Thymus (tissue), 11 donors: Measurements from ENCODE around the gene FGF8. TPM values are rescaled to one million over a fixed set of nuclear protein-coding genes. Genes with fewer than 3 reads are reported as not detected.
"Not testable (repeated sequence)": the region's sequence is repeated elsewhere in the genome, so short reads cannot be mapped to it uniquely, and the experiment has no call there.

Experiments used
- DNase-seq, 9 donors: peaks; one replicate each; pipeline ENCODE4 v3.0.0-alpha.2; 2013; ENCODE audit warnings: low spot score in 9 of 9, low read depth in 6 of 9, missing footprints in 1 of 9
- H3K27ac ChIP-seq, 2 donors: one replicate each; pipeline ENCODE4 v1.5.1; 2013; ENCODE audit warnings: control low read depth in 1 of 2, low read depth in 1 of 2, low read length in 1 of 2, mild to moderate bottlenecking in 1 of 2, moderate library complexity in 1 of 2
- H3K27me3 ChIP-seq, 2 donors: one replicate each; pipeline ENCODE4 v1.5.1; 2013; ENCODE audit warnings: low read length in 1 of 2; ENCODE audit not compliant: control insufficient read depth in 2 of 2, insufficient read depth in 1 of 2
- H3K36me3 ChIP-seq, 2 donors: one replicate each; pipeline ENCODE4 v1.5.1; 2013; ENCODE audit warnings: low read length in 1 of 2, mild to moderate bottlenecking in 1 of 2, moderate library complexity in 1 of 2; ENCODE audit not compliant: control insufficient read depth in 2 of 2, insufficient read depth in 2 of 2
- H3K4me1 ChIP-seq, 2 donors: one replicate each; pipeline ENCODE4 v1.5.1; 2013; ENCODE audit warnings: low read length in 2 of 2; ENCODE audit not compliant: control insufficient read depth in 2 of 2, insufficient read depth in 2 of 2
- H3K4me3 ChIP-seq, 2 donors: one replicate each; pipeline ENCODE4 v1.5.1; 2013; ENCODE audit warnings: low read length in 2 of 2, control low read depth in 1 of 2, mild to moderate bottlenecking in 1 of 2
- H3K9me3 ChIP-seq, 2 donors: one replicate each; pipeline ENCODE4 v1.5.1; 2013; ENCODE audit warnings: low read length in 1 of 2, mild to moderate bottlenecking in 1 of 2; ENCODE audit not compliant: control insufficient read depth in 2 of 2, insufficient read depth in 1 of 2
- WGBS: extraction: QIAGEN DNeasy Blood & Tissue Kit; methylation state at CpG from one replicate; pipeline ENCODE4 v1.1.7; 2013; 5-methylcytosine and 5-hydroxymethylcytosine counted together
- polyA plus RNA-seq: library from polyadenylated mRNA; stranded (reverse); fragments of 200-250 nt; gene quantifications from one replicate; pipeline ENCODE4 v1.2.3, GENCODE V29; 2013
- total RNA-seq: library from RNA; stranded (reverse); fragments of 120-200 nt; gene quantifications from one replicate; pipeline ENCODE4 v1.2.4, GENCODE V29; 2013
- donor health status: healthy.

The FGF8 gene
- total and polyA plus RNA-seq, 2 donors: 0.14 TPM; not detected in 1

DNA sequence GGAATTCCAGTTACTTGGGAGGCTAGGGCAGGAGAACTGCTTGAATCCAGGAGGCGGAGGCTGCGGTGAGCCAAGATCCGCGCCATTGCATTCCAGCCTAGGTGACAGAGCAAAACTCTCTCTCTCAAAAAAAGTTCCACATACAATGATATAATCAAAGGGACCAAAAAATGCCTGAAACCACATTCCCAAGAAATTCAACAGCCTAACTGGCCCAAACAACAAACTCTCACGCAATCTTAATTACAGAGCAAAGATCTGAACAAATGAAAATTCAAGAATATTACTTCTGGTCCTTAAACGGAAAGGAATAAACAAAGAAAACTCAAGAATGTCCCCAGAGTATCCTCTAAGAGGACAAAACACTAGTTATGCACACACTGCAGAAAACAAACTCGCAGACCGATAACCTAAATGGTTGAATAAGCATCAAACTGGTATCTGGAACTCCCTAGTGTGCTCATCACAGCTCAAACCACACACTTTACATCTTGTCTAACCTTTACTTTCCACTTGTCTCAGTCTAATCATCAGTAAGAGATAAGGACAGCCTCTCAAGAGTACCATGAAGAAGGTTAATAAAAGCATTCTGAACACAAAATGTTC is 38.7 kb upstream of the FGF8 start:
- DNase-seq: peak in 1 of 9 donors; percentile 24
- Histone ChIP-seq H3K4me3 (peak overlapping the region; percentile 98 to 100), H3K27me3 (no peaks in the 10 kb centered on the region), H3K36me3 (peaks cover 27 to 35% of the 10 kb centered on the region in 2 donors), H3K4me1 (peaks cover 23 to 29% of the 10 kb centered on the region in 2 donors), H3K9me3 (no peaks in the 10 kb centered on the region), H3K27ac (no peak overlapping the region)
- 92% methylated on average over 8 of the region's 8 CpGs for WGBS

GRCh38 chr10:101812606-101813005 is 36.7 kb upstream of the FGF8 start:
- Histone ChIP-seq H3K4me1 (peaks cover 16 to 19% of the 10 kb centered on the region in 2 donors), H3K27me3 (no peaks in the 10 kb centered on the region), H3K27ac (no peak overlapping the region), H3K36me3 (peaks cover 32 to 52% of the 10 kb centered on the region in 2 donors), H3K4me3 (no peak overlapping the region), H3K9me3 (no peaks in the 10 kb centered on the region)
- WGBS: 94% methylated on average over 4 of the region's 4 CpGs
- DNase-seq: no peak

GRCh38 chr10:101807158-101807557 is 31.2 kb upstream of the FGF8 start:
- Histone ChIP-seq H3K27ac (no peak overlapping the region), H3K4me3 (no peak overlapping the region), H3K36me3 (peaks cover 44 to 90% of the 10 kb centered on the region in 2 donors), H3K4me1 (no peaks in the 10 kb centered on the region), H3K27me3 (no peaks in the 10 kb centered on the region), H3K9me3 (no peaks in the 10 kb centered on the region)
- WGBS: 91% methylated on average over 1 of the region's 1 CpG
- DNase-seq: no peak

DNA sequence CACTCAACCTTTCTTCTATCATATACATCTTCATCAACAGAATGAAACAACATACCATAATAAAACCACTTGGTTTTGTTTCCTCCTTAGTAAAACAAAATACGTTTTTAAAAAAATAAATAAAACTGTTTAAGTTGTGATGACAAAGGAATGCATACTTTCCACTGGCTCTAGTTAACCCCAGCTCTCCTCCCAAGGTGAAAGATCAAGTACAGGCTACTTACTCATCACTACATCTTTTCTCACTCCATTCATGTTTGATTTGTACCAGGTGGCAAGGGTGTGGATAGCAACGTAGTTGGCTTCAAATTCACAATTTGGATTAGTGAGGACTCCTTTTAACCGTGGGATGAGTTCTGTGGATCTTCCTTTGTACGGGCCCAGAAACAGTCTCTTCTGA is 27.6 kb upstream of the FGF8 start:
- Histone ChIP-seq H3K9me3 (no peaks in the 10 kb centered on the region), H3K4me1 (no peaks in the 10 kb centered on the region)
- 97% methylated on average over 4 of the region's 4 CpGs for WGBS

DNA sequence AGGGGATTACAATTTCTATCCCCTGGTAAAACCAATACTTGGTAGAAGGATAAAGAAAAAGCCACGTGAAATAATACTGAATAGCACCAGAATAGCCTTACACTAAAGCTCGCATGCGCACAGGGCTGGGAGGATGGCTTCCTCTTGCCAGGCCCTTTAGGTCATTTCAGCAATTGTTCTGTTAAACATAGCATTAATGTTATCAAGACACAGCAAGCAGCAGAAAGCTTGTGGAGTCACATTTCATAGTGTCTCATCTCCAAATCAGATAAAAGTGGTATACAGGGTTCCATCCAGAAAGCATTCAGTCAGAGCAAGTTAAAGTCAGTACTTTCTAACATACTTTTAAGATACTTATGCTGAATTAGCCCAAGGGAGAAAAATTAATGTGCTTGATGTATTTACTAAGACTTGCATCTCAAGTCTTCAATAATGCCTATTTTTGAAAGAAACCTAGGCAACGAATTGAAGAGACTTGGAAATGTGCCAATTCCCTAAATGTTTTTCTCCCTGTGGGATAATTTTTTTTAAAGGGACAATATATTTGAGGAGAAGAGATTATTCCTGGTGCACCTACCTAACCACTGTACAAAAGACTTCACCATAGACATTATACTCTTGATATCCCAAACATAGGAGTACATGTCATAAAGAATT is 21.6 kb upstream of the FGF8 start:
- no peak for DNase-seq
- no peaks in the 10 kb centered on the region for H3K9me3 ChIP-seq

More for the DNA sequence above, 27.6 kb upstream of the FGF8 start:
- Histone ChIP-seq H3K27me3 (no peaks in the 10 kb centered on the region), H3K4me3 (no peak overlapping the region), H3K27ac (no peak overlapping the region), H3K36me3 (peaks cover 60 to 93% of the 10 kb centered on the region in 2 donors)
- DNase-seq: no peak

GRCh38 chr10:101793526-101793925 is 17.6 kb upstream of the FGF8 start:
- Histone ChIP-seq H3K4me3 (no peak overlapping the region), H3K27me3 (no peaks in the 10 kb centered on the region), H3K27ac (no peak overlapping the region), H3K9me3 (no peaks in the 10 kb centered on the region), H3K36me3 (peaks cover 42 to 91% of the 10 kb centered on the region in 2 donors), H3K4me1 (no peaks in the 10 kb centered on the region)
- no peak for DNase-seq
- WGBS: 98% methylated on average over 12 of the region's 12 CpGs

More for the DNA sequence above, 21.6 kb upstream of the FGF8 start:
- 93% methylated on average over 4 of the region's 4 CpGs for WGBS
- Histone ChIP-seq H3K27me3 (no peaks in the 10 kb centered on the region), H3K36me3 (peaks cover 60 to 96% of the 10 kb centered on the region in 2 donors), H3K4me3 (no peak overlapping the region), H3K4me1 (no peaks in the 10 kb centered on the region), H3K27ac (no peak overlapping the region)

DNA sequence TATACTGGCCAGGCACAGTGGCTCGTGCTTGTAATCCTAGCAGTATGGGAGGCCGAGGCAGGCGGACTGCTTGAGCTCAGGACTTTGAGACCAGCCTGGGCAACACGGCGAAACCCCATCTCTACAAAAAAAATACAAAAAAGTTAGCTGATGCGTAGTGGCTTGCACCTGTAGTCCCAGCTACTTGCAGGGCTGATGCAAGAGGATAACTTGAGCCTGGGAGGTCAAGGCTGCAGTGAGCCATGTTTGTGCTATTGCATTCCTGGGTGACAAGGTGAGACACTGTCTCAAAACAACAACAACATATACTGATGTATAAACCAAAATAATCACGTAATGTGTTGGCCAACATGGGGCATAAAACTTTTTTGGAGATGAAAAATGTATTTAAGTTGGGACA is 13.8 kb upstream of the FGF8 start:
- Histone ChIP-seq H3K36me3 (peaks cover 45 to 92% of the 10 kb centered on the region in 2 donors), H3K9me3 (no peaks in the 10 kb centered on the region), H3K4me3 (no peak overlapping the region), H3K27ac (no peak overlapping the region), H3K4me1 (no peaks in the 10 kb centered on the region), H3K27me3 (no peaks in the 10 kb centered on the region)
- no peak for DNase-seq
- 98% methylated on average over 7 of the region's 7 CpGs for WGBS

GRCh38 chr10:101789231-101789630 is 13.3 kb upstream of the FGF8 start:
- not testable (repeated sequence) for DNase-seq, H3K9me3 ChIP-seq, H3K27me3 ChIP-seq, H3K4me1 ChIP-seq, H3K27ac ChIP-seq, H3K4me3 ChIP-seq
- peaks cover 45 to 87% of the 10 kb centered on the region in 2 donors for H3K36me3 ChIP-seq
- WGBS: 97% methylated on average over 9 of the region's 9 CpGs

GRCh38 chr10:101785801-101786200 is 9.9 kb upstream of the FGF8 start:
- H3K27ac ChIP-seq: no peak overlapping the region
- H3K4me1 ChIP-seq: peaks cover 9 to 30% of the 10 kb centered on the region in 2 donors
- H3K4me3 ChIP-seq: no peak overlapping the region
- peaks cover 0 to 3% of the 10 kb centered on the region in 2 donors for H3K27me3 ChIP-seq
- H3K9me3 ChIP-seq: no peaks in the 10 kb centered on the region
- no peak for DNase-seq
- peaks cover 37 to 59% of the 10 kb centered on the region in 2 donors for H3K36me3 ChIP-seq
- 95% methylated on average over 2 of the region's 2 CpGs for WGBS
